ENCODE measurements around the gene JRKL.

The JRKL gene

GRCh38 chr11:96389720-96390487 lies at the start of gene JRKL, which contains the start of gene CCDC82:
JRKL (plus strand) TSS chr11:96390013; CDS start chr11:96390650, 637 bp downstream.
CCDC82 (minus strand) TSS chr11:96389912; CDS start chr11:96384747, 5,165 bp downstream.
- DNase-seq (ENCODE audit: low spot score) = peak; percentile 96

- DNase-seq (ENCODE audit: low spot score) = peak; percentile 42
Measured at GRCh38 chr11:96340555-96340885, 49.3 kb upstream of the JRKL start.

- DNase-seq (ENCODE audit: low spot score) = peak; percentile 51
Measured at GRCh38 chr11:96341211-96342013, 48.4 kb upstream of the JRKL start.

GRCh38 chr11:96342014-96342960 lies 47.5 kb upstream of the JRKL start:
- peak; percentile 62 for DNase-seq (ENCODE audit: low spot score)

GRCh38 chr11:96342961-96343711 lies 46.7 kb upstream of the JRKL start, which contains the start of gene MAML2:
MAML2 (minus strand) TSS chr11:96343195; CDS start chr11:96341895, 1,300 bp downstream.
- peak; percentile 96 for DNase-seq (ENCODE audit: low spot score)

GRCh38 chr11:96356848-96357247 lies 33.0 kb upstream of the JRKL start:
- DNase-seq (ENCODE audit: low spot score) = no peak

- no peak for DNase-seq (ENCODE audit: low spot score)
Measured at GRCh38 chr11:96357794-96358193, 32.0 kb upstream of the JRKL start.

- no peak for DNase-seq (ENCODE audit: low spot score)
Measured at GRCh38 chr11:96358321-96358720, 31.5 kb upstream of the JRKL start.

- no peak for DNase-seq (ENCODE audit: low spot score)
Measured at GRCh38 chr11:96361778-96362177, 28.0 kb upstream of the JRKL start.

- DNase-seq (ENCODE audit: low spot score) = no peak
Measured at GRCh38 chr11:96365493-96365892, 24.3 kb upstream of the JRKL start.

- DNase-seq (ENCODE audit: low spot score) = no peak
Measured at GRCh38 chr11:96366024-96366423, 23.8 kb upstream of the JRKL start.

GRCh38 chr11:96367342-96367741 lies 22.5 kb upstream of the JRKL start:
- no peak for DNase-seq (ENCODE audit: low spot score)

- no peak for DNase-seq (ENCODE audit: low spot score)
Measured at GRCh38 chr11:96373826-96374225, 16.0 kb upstream of the JRKL start.

GRCh38 chr11:96376796-96377195 lies 13.0 kb upstream of the JRKL start:
- no peak for DNase-seq (ENCODE audit: low spot score)

GRCh38 chr11:96384156-96384555 lies 5.7 kb upstream of the JRKL start:
- no peak for DNase-seq (ENCODE audit: low spot score)

- DNase-seq (ENCODE audit: low spot score) = no peak
Measured at GRCh38 chr11:96385187-96385586, 4.6 kb upstream of the JRKL start.

- peak; percentile 35 for DNase-seq (ENCODE audit: low spot score)
Measured at GRCh38 chr11:96388891-96389719, 708 bp upstream of the JRKL start.

- peak; percentile 6 for DNase-seq (ENCODE audit: low spot score)
Measured at GRCh38 chr11:96390488-96390792, 627 bp downstream of the JRKL start.

GRCh38 chr11:96391698-96392307 lies 2.0 kb downstream of the JRKL start:
- no peak for DNase-seq (ENCODE audit: low spot score)

GRCh38 chr11:96393753-96394348 lies 4.0 kb downstream of the JRKL start:
- peak; percentile 61 for DNase-seq (ENCODE audit: low spot score)

Data from cerebellar cortex (tissue), 1 donor.